Hindlimb muscle (tissue), 1 donor: ENCODE results near the gene MLKL. TPM values are rescaled to one million over a fixed set of nuclear protein-coding genes. Genes with fewer than 3 reads are reported as not detected.
A peak's percentile ranks its signal among the peaks of the same experiment; 100 is the strongest.
"Not testable (repeated sequence)": the region's sequence is repeated elsewhere in the genome, so short reads cannot be mapped to it uniquely, and the experiment has no call there.

ENCODE experiments used
- DNase-seq: peaks from one replicate; pipeline ENCODE4 v3.0.0-alpha.2; 2013
- polyA plus RNA-seq: library from polyadenylated mRNA; unstranded; fragments of 120-200 nt; gene quantifications from one replicate; pipeline ENCODE4 v1.2.1, GENCODE V29; 2013; ENCODE audit not compliant: insufficient read length

Gene MLKL
- polyA plus RNA-seq, 1 donor: 4.6 TPM

- no peak for DNase-seq
These were observed 996 bp downstream of the MLKL start for GRCh38 chr16:74699666-74700065.

DNA sequence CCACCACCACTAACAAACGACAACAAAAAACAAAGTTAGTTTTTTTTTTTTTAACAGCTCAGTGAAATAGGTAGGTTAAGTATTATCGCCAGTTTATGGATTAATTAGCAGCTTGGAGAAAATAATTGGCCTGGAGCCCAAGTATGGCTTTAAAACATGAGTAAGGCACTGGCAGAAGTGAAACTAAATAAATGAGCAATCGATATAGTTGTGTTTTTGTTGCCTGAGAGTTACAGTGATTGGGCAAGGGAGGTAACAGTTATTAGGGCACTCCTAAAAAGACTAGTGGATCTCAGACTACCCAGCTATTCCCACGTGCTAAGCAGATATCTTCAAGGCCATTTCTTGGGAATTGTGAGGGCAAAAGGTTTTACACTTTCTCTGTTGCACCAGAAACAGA is 2.4 kb downstream of the MLKL start:
- DNase-seq: no peak

GRCh38 chr16:74695450-74696422 is 4.9 kb downstream of the MLKL start:
- DNase-seq: peak; percentile 81

GRCh38 chr16:74691093-74691855 is 9.4 kb downstream of the MLKL start:
- no peak for DNase-seq

DNA sequence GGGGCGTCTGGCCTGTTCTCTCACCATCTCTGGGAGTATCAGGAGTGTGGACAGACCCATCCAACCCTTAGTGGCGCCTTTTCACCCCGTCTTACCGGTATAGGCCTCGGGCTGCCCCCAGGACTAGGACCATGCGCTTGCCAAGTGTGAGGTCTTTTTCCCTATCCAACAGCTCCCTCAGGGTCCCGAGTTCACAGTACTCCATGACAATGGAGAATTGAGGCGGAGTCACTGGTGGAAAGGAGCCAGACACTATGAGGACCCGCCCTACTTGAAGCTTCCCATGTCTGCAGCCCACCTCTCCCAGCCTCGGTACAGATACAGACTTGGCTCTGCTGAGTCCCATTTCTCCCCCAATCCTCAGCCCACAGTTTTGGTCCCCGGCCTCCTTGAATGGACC is 18.1 kb downstream of the MLKL start:
- no peak for DNase-seq

DNA sequence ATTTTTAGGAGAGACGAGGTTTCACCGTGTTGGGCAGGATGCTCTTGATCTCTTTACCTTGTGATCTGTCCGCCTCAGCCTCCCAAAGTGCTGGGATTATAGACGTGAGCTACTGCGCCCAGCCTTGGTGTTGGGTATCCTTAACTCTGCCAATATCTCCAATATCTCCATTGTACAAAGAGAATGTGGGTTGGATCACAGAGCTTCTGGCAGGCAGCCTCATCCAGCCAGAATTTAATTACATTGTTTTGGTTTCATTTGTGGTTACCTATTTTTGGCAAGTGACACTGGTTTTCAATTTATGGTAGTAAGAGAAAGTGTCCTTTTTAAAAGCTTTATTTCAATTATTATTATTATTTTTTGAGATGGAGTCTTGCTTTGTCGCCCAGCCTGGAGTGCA is 20.0 kb downstream of the MLKL start:
- no peak for DNase-seq

DNA sequence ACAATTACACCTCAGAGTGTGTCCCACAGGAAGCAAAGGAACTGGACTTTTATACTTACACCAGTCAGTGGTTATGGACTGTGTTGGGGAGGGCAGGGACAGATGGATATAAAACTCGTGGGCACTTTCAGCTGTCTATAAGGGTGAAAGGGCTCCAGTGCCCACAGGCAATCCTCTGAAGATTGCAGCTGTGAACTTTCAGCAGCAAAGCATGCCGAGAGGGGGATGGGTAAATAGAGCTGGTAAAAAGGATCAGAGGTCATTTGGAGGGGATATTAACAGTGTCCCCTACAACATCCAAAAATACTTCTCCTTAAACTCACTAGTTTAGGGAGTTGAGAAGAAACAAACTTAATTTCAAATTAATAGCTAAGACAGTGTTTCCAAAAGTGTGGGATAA is 20.7 kb downstream of the MLKL start:
- no peak for DNase-seq

- DNase-seq: no peak
These were observed 22.8 kb downstream of the MLKL start for GRCh38 chr16:74677868-74678267.

- DNase-seq: no peak
These were observed 26.8 kb downstream of the MLKL start for GRCh38 chr16:74673876-74674275.

GRCh38 chr16:74668877-74669276 is 31.8 kb downstream of the MLKL start:
- DNase-seq: not testable (repeated sequence)

DNA sequence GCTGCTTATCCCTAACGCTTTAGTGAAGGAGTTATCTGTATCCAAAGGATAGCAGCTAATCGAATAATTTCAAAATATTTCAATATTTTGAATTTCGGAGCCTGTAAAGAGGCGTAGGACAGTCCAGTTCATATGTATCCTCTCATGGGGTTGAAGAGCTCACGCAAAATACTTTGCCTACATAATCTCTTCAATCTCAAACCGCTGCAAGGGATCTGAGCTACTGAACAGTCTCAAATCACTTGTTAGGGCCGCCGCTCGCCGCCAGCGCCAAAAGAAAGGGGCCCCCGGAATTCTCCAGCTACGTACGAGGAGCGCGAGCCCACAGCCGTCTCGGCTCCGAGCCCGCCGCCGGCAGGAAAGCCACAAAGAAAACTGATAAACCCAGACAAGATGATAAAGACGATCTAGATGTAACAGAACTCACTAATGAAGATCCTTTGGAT is 33.4 kb downstream of the MLKL start:
- peak; percentile 23 for DNase-seq

DNA sequence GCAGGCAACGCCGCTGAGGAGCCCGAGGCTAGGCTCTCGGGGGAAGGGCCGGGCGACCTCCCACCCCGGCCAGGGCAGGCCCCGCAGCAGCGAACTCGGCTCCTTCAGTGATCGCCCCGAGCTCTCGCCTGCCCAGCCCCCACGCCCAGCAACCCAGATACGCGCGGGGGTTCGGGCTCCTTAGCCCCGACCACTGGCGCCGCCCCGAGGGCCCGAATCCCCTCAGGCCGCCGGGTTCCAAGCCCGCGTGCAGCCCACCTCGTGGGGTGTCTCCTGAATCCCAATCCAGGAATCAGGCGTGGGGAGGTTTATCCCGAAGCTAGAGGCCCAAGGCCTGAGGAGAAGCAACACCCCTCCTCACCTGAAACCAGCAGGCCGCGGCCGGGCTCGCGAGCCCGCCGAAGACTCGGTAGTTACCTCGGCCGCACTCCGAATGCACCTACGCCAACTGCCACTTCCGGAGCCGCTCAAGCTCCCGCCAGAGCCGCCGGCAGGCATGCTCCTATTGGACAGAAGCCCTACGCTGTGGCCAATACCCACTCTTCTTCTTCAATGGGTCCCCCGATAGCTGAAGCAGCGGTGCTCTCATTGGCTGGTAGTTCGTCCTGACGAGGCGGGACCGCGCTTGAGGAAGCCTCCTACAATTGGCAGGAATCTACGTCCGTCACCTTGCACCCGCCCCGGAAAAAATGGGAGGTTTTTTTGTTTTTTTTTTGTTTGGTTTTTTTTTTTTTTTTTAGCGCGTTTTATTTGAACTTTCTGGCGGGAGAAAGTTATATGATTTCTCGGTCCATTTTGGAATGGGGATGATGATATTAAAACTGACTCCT is 34.0 kb downstream of the MLKL start, which contains the start of gene RFWD3:
RFWD3 (minus strand) TSS at position 453 of the 830 bp plus-strand sequence. CDS start 5,428 bp downstream, outside the sequence.
- DNase-seq: peak; percentile 97

DNA sequence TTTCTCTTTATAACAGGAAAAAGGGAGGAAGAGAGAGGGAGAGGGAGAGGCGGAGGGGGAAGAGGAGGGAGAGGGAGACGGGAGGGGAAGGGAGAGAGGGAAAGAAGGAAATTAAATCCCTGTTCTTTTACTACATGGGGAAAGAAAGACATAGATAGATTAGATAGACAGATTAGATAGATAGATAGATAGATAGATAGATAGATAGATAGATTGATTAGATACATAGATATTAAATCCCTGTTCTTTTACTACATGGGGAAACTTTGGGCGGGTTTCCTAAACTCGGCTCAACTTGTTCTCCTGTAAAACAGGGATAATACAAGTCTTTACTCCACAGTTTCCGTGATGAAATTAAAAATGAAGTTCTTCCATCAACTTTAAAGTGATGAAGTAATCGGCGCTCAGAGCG is 34.6 kb downstream of the MLKL start:
- no peak for DNase-seq

DNA sequence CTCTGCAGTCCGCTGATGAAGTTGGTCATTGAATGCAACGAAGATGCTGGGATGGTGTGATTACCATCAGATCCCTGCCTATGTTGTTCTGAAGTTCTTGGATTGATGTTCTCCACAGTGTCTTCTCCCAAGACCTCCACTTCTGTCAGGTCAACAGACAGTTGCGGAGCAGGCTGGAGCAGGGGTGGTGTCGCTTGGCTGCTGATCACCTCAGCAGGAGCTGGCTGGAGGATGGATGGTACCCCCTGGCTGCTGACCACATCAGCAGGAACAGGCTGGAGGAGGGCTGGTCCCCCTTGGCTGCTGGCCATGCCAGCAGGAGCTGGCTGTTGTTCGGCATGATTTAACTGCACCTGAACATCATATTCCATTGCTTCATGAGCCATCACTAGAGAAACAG is 39.6 kb downstream of the MLKL start:
- no peak for DNase-seq

GRCh38 chr16:74660383-74660782 is 40.3 kb downstream of the MLKL start:
- no peak for DNase-seq

DNA sequence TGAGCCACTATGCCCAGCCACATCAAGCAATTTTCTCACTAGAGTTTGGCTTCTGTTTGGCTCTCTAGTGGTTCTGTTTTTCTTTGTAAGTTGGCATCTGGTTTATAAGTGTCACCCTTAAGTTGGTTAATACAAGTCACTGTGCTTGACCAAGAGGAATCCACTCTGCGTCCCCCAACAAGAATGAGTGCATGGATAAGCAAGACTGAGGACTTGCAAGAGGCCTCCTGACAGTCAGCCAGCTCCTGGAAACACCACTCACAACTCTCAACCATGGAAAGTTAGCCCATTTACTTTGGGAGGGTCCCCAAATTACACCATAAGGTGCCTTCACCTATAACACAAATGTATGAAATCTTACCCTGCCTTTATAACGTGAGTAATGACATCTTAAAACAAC is 41.6 kb downstream of the MLKL start:
- DNase-seq: no peak

DNA sequence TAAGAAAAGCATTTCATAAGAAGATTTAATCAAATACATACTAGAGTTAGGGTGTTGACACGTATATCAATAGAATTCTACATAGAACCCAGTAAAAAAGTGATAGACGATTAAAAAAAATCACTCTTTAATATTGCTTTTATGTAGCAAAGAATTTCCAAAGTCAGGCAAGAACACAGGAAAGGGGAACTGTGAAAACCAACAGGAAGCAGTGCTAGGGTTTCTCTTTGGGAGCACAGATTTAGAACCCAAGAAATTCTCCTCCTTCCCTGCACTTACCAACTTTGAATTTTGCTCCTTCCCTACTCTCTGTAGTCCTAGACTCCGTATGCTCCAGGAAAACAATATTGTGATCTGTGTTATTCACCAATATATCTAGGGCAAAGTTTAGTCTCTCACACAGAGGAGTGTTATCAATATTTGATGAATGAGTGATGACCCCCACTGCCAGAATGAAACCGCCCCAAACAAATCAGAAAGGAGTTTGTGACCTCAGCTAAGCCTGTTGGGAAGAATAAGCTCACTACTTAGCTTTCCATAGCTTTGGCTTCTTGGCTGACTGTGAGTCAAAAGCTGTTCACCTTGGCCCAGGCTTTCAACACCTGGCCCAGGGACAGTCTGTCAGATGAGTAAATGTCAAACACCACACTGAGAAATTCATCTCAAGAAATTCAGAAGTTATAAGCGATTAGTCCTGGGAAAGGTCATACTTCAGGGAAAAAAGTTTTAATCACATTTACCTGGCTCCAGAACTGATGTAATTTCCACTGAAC is 42.6 kb downstream of the MLKL start:
- no peak for DNase-seq

DNA sequence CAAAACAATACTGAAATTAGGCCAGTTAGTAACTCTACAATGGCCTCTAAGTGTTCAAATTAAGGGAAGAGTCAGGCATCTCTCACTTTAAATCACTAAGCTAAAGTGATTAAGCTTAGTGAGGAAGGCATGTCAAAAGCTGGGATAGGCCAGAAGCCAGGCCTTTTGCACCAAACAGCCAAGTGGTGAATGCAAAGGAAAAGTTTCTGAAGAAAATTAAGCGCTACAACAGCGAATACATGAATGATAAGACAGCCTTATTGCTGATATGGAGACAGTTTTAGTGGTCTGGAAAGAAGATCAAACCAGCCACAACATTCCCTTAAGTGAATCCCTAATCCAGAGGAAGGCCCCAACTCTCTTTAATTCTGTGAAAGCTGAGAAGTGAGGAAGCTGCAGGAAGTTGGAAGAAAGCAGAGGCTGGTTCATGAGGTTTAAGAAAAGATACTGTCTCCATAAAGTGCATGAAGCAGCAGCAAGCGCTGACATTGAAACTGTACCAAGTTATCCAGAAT is 46.1 kb downstream of the MLKL start:
- no peak for DNase-seq

DNA sequence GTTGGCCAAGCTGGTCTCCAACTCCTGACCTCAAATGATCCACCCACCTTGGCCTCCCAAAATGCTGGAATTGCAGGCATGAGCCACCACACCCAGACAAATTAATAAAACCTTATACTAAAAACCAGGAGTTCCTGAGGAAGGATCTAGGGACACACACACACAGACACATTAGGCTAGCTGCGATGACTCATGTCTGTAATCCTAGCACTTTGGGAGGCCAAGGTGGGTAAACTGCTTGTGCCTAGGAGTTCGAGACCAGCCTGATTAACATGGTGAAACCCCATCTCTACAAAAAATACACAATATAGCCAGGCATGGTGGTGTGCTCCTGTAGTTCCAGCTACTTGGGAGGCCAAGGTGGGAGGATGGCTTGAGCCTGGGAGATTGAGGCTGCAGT is 47.8 kb downstream of the MLKL start:
- DNase-seq: not testable (repeated sequence)

DNA sequence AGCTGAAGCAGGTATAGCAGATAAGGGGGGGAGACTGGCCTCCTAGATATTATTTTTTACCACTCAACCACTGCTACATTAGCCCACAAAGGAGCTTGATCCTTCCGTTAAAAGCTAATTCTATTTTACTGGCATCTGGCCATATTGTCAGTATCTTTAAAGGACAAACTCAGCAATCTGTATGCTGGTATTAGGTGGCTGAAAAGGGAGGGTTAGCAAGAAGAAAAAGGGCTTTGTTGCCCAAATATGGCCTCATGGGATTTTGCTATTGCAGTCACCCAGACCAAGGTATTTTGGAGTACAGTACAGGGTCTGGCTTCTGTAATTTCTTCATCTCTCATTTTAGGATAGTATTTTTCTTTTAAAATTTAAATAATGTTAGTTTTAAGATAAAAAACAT is 48.4 kb downstream of the MLKL start:
- no peak for DNase-seq

GRCh38 chr16:74651841-74652240 is 48.8 kb downstream of the MLKL start:
- DNase-seq: no peak
